Endothelial cell (in vitro differentiated cells): ENCODE data around the gene MACO1. TPM values are rescaled to one million over a fixed set of nuclear protein-coding genes. Genes with fewer than 3 reads are reported as not detected.

Experiments used
- DNase-seq: peaks from one replicate; pipeline ENCODE4 v3.0.0; 2021; ENCODE audit warnings: low spot score
- H3K27ac Mint-ChIP-seq: one replicate; pipeline ENCODE4 v1.8.0; 2021; ENCODE audit warnings: mixed read lengths, inconsistent platforms; ENCODE audit not compliant: unreplicated experiment
- H3K27me3 Mint-ChIP-seq: one replicate; pipeline ENCODE4 v1.8.0; 2021; ENCODE audit warnings: mild to moderate bottlenecking, moderate library complexity, mixed read lengths, inconsistent platforms; ENCODE audit not compliant: unreplicated experiment
- H3K36me3 Mint-ChIP-seq: one replicate; pipeline ENCODE4 v1.8.0; 2021; ENCODE audit warnings: mild to moderate bottlenecking, low read depth, mixed read lengths, inconsistent platforms; ENCODE audit not compliant: unreplicated experiment
- H3K4me1 Mint-ChIP-seq: one replicate; pipeline ENCODE4 v1.8.0; 2021; ENCODE audit warnings: mild to moderate bottlenecking, mixed read lengths, inconsistent platforms; ENCODE audit not compliant: unreplicated experiment
- H3K4me3 Mint-ChIP-seq: one replicate; pipeline ENCODE4 v1.8.0; 2021; ENCODE audit warnings: mild to moderate bottlenecking, mixed read lengths, inconsistent platforms; ENCODE audit not compliant: unreplicated experiment
- H3K9me3 Mint-ChIP-seq: one replicate; pipeline ENCODE4 v1.8.0; 2021; ENCODE audit warnings: mixed read lengths, inconsistent platforms; ENCODE audit not compliant: unreplicated experiment
- total RNA-seq: library from RNA; stranded (reverse); fragmentation: NEBNext Ultra II Directional; extraction: Animal tissue kit (Norgen Biotek cat#: 25700); gene quantifications from one replicate; pipeline ENCODE4 v1.2.1, GENCODE V29; 2021; ENCODE audit not compliant: unreplicated experiment
- TF ChIP-seq, protein P1 (sequence below): fragments of 200-600 bp; sonication (generic); IDR thresholded peaks from one replicate; pipeline ENCODE4 v1.5.0; 2021; ENCODE audit warnings: antibody characterized with exemption; ENCODE audit not compliant: unreplicated experiment

The MACO1 gene
- total RNA-seq, 1 donor from 2014 or later = 35.9 TPM

DNA sequence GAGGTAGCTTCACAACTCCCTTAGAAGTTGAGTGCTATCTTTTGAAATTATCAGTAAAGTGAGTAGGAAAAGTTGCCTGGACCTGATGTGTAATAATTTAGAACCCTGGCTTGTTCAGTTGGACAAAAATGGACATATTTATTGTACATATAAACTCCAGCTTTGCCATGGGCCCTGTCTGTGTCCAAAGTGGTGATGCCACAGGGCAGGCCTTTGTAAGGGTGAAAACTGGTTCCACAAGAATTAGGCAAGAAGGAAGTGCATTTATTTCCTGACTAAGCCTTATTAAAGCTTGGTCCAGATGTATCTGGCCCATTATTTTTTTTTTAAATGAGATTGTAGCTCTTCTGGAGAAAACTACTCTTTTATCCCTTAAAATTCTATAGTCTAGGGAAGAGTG is 47.9 kb downstream of the MACO1 start:
- H3K9me3 Mint-ChIP-seq = no peaks in the 10 kb centered on the region
- no peak overlapping the region for H3K4me3 Mint-ChIP-seq
- H3K36me3 Mint-ChIP-seq = peaks cover 4% of the 10 kb centered on the region
- H3K27me3 Mint-ChIP-seq = peaks cover 3% of the 10 kb centered on the region
- no peak overlapping the region for H3K27ac Mint-ChIP-seq
- no peaks in the 10 kb centered on the region for H3K4me1 Mint-ChIP-seq
- no peak for DNase-seq
- TF ChIP-seq, protein P1, sequence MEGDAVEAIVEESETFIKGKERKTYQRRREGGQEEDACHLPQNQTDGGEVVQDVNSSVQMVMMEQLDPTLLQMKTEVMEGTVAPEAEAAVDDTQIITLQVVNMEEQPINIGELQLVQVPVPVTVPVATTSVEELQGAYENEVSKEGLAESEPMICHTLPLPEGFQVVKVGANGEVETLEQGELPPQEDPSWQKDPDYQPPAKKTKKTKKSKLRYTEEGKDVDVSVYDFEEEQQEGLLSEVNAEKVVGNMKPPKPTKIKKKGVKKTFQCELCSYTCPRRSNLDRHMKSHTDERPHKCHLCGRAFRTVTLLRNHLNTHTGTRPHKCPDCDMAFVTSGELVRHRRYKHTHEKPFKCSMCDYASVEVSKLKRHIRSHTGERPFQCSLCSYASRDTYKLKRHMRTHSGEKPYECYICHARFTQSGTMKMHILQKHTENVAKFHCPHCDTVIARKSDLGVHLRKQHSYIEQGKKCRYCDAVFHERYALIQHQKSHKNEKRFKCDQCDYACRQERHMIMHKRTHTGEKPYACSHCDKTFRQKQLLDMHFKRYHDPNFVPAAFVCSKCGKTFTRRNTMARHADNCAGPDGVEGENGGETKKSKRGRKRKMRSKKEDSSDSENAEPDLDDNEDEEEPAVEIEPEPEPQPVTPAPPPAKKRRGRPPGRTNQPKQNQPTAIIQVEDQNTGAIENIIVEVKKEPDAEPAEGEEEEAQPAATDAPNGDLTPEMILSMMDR = no peak

DNA sequence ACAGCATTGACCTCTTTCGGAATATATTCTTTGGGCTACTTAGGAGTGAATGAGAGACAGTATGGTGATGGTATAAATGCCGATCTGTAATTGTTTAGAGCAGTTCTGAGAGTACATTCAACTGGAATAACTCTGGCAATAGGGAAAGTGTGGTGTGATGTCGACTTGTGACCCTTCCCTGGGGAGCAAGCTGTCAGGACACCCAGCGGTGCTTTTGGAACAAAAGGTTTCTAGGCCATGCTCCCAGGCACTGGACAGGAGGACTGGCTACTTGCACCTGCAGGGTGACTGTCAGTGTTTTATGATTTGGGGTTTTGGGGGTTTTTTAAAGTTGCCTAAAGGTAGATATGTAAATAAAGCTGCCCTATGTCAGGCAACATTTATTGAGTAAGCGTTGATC is 50.9 kb downstream of the MACO1 start:
- Mint-ChIP-seq H3K4me3 (no peak overlapping the region), H3K27ac (no peak overlapping the region), H3K9me3 (no peaks in the 10 kb centered on the region), H3K4me1 (peaks cover 13% of the 10 kb centered on the region), H3K36me3 (peaks cover 7% of the 10 kb centered on the region), H3K27me3 (no peaks in the 10 kb centered on the region)
- TF ChIP-seq, protein P1 = no peak
- no peak for DNase-seq

- H3K9me3 Mint-ChIP-seq = no peaks in the 10 kb centered on the region
- no peak overlapping the region for H3K27ac Mint-ChIP-seq
- H3K4me1 Mint-ChIP-seq = peaks cover 13% of the 10 kb centered on the region
- peaks cover 10% of the 10 kb centered on the region for H3K36me3 Mint-ChIP-seq
- DNase-seq = no peak
- TF ChIP-seq, protein P1 = no peak
- H3K27me3 Mint-ChIP-seq = no peaks in the 10 kb centered on the region
- no peak overlapping the region for H3K4me3 Mint-ChIP-seq
These were observed 51.5 kb downstream of the MACO1 start for GRCh38 chr1:25482211-25482610.

- H3K4me3 Mint-ChIP-seq = no peak overlapping the region
- H3K27me3 Mint-ChIP-seq = no peaks in the 10 kb centered on the region
- no peak overlapping the region for H3K27ac Mint-ChIP-seq
- peaks cover 16% of the 10 kb centered on the region for H3K36me3 Mint-ChIP-seq
- peaks cover 13% of the 10 kb centered on the region for H3K4me1 Mint-ChIP-seq
- TF ChIP-seq, protein P1 = no peak
- DNase-seq = no peak
- no peaks in the 10 kb centered on the region for H3K9me3 Mint-ChIP-seq
These were observed 53.4 kb downstream of the MACO1 start for GRCh38 chr1:25484096-25484495.

DNA sequence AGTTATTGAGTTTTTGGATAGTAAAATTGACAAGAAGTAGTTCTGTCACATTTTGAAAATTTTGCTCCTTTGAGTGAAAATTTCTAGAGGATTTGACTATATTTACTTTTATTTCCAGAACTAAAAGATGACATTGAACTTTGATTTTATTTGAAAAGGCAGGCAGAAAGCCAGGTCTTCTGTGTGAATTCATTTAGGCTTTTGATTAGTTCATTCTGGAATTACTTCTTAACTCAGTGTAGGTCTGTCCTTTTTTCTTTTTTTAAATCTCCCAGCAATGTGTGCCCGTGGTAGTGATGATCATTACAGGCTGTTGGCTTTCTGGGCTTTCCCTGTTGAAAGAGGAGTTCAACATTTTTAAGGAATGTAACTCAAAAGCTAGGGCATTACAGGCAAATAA is 53.8 kb downstream of the MACO1 start:
- peaks cover 13% of the 10 kb centered on the region for H3K4me1 Mint-ChIP-seq
- no peaks in the 10 kb centered on the region for H3K27me3 Mint-ChIP-seq
- no peaks in the 10 kb centered on the region for H3K9me3 Mint-ChIP-seq
- no peak overlapping the region for H3K27ac Mint-ChIP-seq
- no peak for DNase-seq
- H3K36me3 Mint-ChIP-seq = peaks cover 21% of the 10 kb centered on the region
- no peak overlapping the region for H3K4me3 Mint-ChIP-seq
- TF ChIP-seq, protein P1 = no peak
